Central memory CD8-positive, alpha-beta T cell (primary cell): ENCODE results near the gene ARHGEF4.
A peak's percentile ranks its signal among the peaks of the same experiment; 100 is the strongest.

Source experiments
- ATAC-seq: fragments of 150-1000 bp; cut with Tn5 transposase; replicated peaks from 2 replicates; pipeline ENCODE4 v1.10.0; 2022; ENCODE audit warnings: mild to moderate bottlenecking, moderate FRiP score, moderate number of reproducible peaks; ENCODE audit not compliant: poor library complexity, severe bottlenecking; ENCODE audit errors: extremely low read depth
- DNase-seq, 2 donors: peaks; one replicate each; pipeline ENCODE4 v3.0.0; 2021; ENCODE audit warnings: low spot score in 2 of 2
- H3K27ac Mint-ChIP-seq: one replicate; pipeline ENCODE4 v1.8.0; 2022; ENCODE audit warnings: low read depth, mild to moderate bottlenecking, moderate library complexity, mixed read lengths
- H3K27me3 Mint-ChIP-seq: one replicate; pipeline ENCODE4 v1.8.0; 2022; ENCODE audit warnings: mixed read lengths
- H3K36me3 Mint-ChIP-seq: one replicate; pipeline ENCODE4 v1.8.0; 2022; ENCODE audit warnings: mild to moderate bottlenecking, moderate library complexity, mixed read lengths; ENCODE audit not compliant: insufficient read depth
- H3K4me1 Mint-ChIP-seq: one replicate; pipeline ENCODE4 v1.8.0; 2022; ENCODE audit warnings: mixed read lengths
- H3K4me3 Mint-ChIP-seq: one replicate; pipeline ENCODE4 v1.8.0; 2022; ENCODE audit warnings: mild to moderate bottlenecking, moderate library complexity, mixed read lengths
- H3K9me3 Mint-ChIP-seq: one replicate; pipeline ENCODE4 v1.8.0; 2022; ENCODE audit warnings: mixed read lengths

ARHGEF4 gene

GRCh38 chr2:131037398-131038257, 200.9 kb downstream of the ARHGEF4 start:
- no peaks in the 10 kb centered on the region for H3K9me3 Mint-ChIP-seq
- peaks cover 19% of the 10 kb centered on the region for H3K27me3 Mint-ChIP-seq
- H3K4me1 Mint-ChIP-seq: peaks cover 43% of the 10 kb centered on the region
- ATAC-seq (no peak), DNase-seq (no peak)
- peaks cover 7% of the 10 kb centered on the region for H3K36me3 Mint-ChIP-seq
- no peak overlapping the region for H3K4me3 Mint-ChIP-seq
- H3K27ac Mint-ChIP-seq: no peak overlapping the region

GRCh38 chr2:131038258-131039100, 201.8 kb downstream of the ARHGEF4 start:
- Mint-ChIP-seq H3K36me3 (peaks cover 7% of the 10 kb centered on the region), H3K27me3 (peaks cover 10% of the 10 kb centered on the region), H3K4me3 (peak overlapping the region; percentile 4), H3K4me1 (peaks cover 43% of the 10 kb centered on the region), H3K27ac (no peak overlapping the region), H3K9me3 (no peaks in the 10 kb centered on the region)
- ATAC-seq: no peak
- no peak for DNase-seq

GRCh38 chr2:131039101-131039440, 202.4 kb downstream of the ARHGEF4 start:
- no peak overlapping the region for H3K27ac Mint-ChIP-seq
- H3K9me3 Mint-ChIP-seq: no peaks in the 10 kb centered on the region
- peaks cover 45% of the 10 kb centered on the region for H3K4me1 Mint-ChIP-seq

DNA sequence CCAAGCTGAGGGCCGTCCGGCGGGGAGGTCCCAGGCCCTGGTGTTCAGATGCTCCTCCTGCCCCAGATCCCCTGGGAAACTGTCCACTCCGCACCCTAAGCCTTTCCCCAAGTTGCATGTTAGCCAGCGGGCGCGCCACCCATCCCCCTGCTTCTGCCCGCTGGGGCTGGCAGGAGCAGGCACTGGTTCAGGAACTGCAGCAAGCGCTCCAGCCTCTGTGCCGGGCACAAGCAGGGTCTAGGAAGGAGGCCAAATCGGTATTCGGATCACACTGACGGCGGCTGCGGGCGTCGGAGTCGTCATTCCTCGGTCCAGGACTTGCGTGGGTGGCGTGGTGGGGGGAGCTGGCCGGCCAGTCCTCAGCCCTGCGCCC, 202.8 kb downstream of the ARHGEF4 start:
- DNase-seq (no peak), ATAC-seq (no peak)
- H3K27me3 Mint-ChIP-seq: no peaks in the 10 kb centered on the region
- H3K27ac Mint-ChIP-seq: no peak overlapping the region
- peak overlapping the region; percentile 91 for H3K4me3 Mint-ChIP-seq
- no peaks in the 10 kb centered on the region for H3K9me3 Mint-ChIP-seq
- peaks cover 3% of the 10 kb centered on the region for H3K36me3 Mint-ChIP-seq
- H3K4me1 Mint-ChIP-seq: peaks cover 44% of the 10 kb centered on the region

More at GRCh38 chr2:131039101-131039440, 202.4 kb downstream of the ARHGEF4 start:
- peaks cover 6% of the 10 kb centered on the region for H3K36me3 Mint-ChIP-seq
- DNase-seq (no peak), ATAC-seq (no peak)
- peak overlapping the region; percentile 91 for H3K4me3 Mint-ChIP-seq
- peaks cover 4% of the 10 kb centered on the region for H3K27me3 Mint-ChIP-seq

DNA sequence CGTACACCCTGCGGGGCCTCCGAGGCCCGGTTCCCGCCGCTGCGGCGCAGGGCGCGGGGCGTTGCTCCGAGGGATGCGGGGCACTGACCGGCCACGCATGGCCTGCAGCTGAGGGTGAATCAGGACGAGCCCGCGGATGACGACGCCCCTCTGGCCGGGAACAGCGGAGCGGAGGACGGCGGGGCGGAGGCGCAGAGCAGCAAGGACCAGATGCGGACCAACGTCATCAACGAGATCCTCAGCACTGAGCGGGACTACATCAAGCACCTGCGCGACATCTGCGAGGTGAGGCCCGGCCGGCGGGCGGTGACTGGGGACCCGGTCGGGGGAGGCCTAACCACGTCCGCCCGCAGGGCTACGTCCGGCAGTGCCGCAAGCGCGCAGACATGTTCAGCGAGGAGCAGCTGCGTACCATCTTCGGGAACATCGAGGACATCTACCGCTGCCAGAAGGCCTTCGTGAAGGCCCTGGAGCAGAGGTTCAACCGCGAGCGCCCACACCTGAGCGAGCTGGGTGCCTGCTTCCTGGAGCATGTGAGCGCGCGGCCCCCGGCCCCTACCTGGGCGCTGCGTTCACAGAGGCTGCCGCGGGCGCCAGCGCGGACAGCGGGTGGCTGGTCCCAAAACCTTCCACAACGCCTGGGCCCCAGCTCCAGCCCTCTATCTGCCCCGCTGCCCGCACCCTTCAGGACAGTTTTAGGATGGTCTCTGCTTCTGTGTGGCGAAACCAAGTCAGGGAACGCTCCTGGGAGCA, 203.4 kb downstream of the ARHGEF4 start:
- H3K36me3 Mint-ChIP-seq: peaks cover 3% of the 10 kb centered on the region
- peak; percentile 10 for ATAC-seq
- peak overlapping the region; percentile 83 for H3K27ac Mint-ChIP-seq
- H3K9me3 Mint-ChIP-seq: no peaks in the 10 kb centered on the region
- H3K27me3 Mint-ChIP-seq: no peaks in the 10 kb centered on the region
- DNase-seq: peak in 1 of 2 donors; percentile 22
- H3K4me3 Mint-ChIP-seq: peak overlapping the region; percentile 91
- peaks cover 44% of the 10 kb centered on the region for H3K4me1 Mint-ChIP-seq

- Mint-ChIP-seq H3K9me3 (no peaks in the 10 kb centered on the region), H3K4me3 (peak overlapping the region; percentile 91), H3K4me1 (peaks cover 44% of the 10 kb centered on the region), H3K27me3 (no peaks in the 10 kb centered on the region), H3K36me3 (peaks cover 3% of the 10 kb centered on the region), H3K27ac (peak overlapping the region; percentile 83)
- ATAC-seq (peak; percentile 54), DNase-seq (peak in 1 of 2 donors; percentile 13)
Measured at GRCh38 chr2:131040661-131041401, 204.1 kb downstream of the ARHGEF4 start.

- Mint-ChIP-seq H3K36me3 (peaks cover 7% of the 10 kb centered on the region), H3K4me1 (peaks cover 46% of the 10 kb centered on the region), H3K9me3 (no peaks in the 10 kb centered on the region), H3K27ac (peak overlapping the region; percentile 83), H3K27me3 (no peaks in the 10 kb centered on the region), H3K4me3 (peak overlapping the region; percentile 91)
- DNase-seq: no peak
- peak; percentile 23 for ATAC-seq
Measured at GRCh38 chr2:131041402-131042147, 204.9 kb downstream of the ARHGEF4 start.

DNA sequence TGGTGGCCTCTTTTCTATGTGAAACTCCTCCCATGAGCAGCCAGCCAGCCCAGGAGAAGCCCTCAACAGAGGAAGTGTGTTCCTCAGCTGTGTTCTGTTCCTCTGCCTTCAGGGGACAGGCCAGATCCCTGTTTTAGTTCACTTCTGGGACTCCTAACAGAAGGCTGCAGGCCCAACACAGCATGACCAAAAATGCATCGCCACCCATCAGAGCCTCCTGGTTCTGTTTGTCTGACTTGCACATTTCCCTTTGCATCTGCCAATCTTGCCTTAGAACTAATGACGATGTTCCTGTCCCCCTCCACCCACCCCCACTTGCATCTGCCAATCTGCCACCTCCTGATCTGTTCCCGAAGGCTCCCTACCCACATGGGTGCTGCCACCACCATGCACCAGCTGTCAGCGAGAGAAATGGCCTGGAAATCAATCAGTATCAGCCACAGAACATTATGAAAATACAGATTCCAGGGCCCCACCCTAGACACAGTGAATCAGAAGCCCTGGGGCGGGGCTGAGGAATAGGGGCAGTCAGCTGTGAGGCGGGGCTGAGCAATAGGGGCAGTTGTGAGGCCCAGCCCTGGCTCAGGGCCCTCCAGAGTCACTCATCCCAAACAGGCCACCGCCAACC, 205.5 kb downstream of the ARHGEF4 start:
- peak overlapping the region; percentile 38 for H3K27ac Mint-ChIP-seq
- peaks cover 49% of the 10 kb centered on the region for H3K4me1 Mint-ChIP-seq
- peaks cover 8% of the 10 kb centered on the region for H3K36me3 Mint-ChIP-seq
- peak overlapping the region; percentile 91 for H3K4me3 Mint-ChIP-seq
- ATAC-seq (no peak), DNase-seq (no peak)
- no peaks in the 10 kb centered on the region for H3K27me3 Mint-ChIP-seq
- no peaks in the 10 kb centered on the region for H3K9me3 Mint-ChIP-seq

DNA sequence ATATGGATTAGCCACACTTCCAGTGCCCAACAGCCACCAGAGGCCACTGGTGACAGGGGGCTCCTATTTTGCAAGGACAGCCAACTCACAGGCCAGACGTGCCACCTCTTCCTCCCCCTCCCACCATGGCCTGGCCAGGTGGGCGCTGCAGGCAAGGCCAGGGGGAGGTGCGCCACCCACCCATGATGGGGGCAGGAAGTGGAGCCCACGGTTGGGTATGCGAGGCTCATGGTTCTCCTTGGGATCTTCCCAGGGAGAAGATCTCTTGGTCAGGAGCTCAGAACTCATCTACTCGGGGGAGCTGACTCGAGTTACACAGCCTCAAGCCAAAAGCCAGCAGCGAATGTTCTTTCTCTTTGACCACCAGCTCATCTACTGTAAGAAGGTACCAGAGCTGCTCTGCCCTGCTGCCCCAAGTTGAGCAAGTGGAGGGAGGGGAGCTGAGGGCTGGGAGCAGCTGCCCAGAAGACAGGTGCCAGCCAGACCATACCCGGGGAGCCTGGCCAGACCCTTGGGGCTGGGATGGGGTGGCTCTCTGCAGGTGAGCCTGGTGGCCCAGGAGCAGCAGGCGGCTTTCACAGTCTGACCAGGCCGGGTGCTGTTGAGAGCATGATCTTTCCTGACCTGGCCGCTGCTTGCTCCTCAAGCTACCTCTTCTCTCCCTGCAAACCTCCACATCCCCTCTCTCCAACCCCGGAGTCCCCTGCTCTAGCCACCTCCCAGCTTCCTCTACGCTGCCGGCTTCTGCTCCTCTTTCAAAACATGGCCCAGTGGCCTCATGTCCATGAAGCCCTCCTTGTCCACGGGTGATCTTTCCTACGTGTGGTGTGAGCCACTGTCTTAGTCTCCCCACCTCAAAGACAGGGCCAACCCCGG, 206.7 kb downstream of the ARHGEF4 start:
- H3K9me3 Mint-ChIP-seq: no peaks in the 10 kb centered on the region
- no peaks in the 10 kb centered on the region for H3K27me3 Mint-ChIP-seq
- peaks cover 11% of the 10 kb centered on the region for H3K36me3 Mint-ChIP-seq
- no peak overlapping the region for H3K4me3 Mint-ChIP-seq
- DNase-seq: no peak
- ATAC-seq: no peak
- H3K27ac Mint-ChIP-seq: no peak overlapping the region
- H3K4me1 Mint-ChIP-seq: peaks cover 43% of the 10 kb centered on the region

DNA sequence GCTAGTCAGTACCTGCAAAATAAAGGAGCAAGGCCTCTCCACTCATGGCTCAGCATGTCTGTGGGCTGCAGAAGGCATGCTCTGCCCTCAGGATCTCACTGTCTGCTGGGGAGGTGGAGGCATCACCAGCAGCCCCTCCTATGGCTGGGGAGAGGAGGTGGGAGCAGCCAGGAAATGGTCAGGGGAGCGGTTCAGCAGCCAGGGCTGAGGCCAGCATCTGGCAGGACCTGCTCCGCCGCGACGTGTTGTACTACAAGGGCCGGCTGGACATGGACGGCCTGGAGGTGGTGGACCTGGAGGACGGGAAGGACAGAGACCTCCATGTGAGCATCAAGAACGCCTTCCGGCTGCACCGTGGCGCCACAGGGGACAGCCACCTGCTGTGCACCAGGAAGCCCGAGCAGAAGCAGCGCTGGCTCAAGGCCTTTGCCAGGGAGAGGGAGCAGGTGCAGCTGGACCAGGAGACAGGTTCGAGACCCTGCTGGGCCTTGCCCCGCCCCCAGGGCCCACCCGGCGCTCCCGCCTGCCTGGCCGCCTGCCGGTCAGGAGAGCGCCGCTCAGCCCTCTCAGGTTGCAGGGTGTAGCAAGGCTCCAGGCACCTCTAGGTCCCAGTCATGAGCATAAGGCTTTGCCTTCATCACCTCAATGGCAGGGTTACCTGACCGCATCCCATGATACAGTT, 207.5 kb downstream of the ARHGEF4 start:
- ATAC-seq (no peak), DNase-seq (no peak)
- Mint-ChIP-seq H3K4me3 (no peak overlapping the region), H3K4me1 (peaks cover 42% of the 10 kb centered on the region), H3K27ac (no peak overlapping the region), H3K27me3 (no peaks in the 10 kb centered on the region), H3K36me3 (peaks cover 16% of the 10 kb centered on the region), H3K9me3 (no peaks in the 10 kb centered on the region)
